HepG2 (cell line): ENCODE measurements around the gene GAREM2.

ENCODE experiments used
- EP300 ChIP-seq, 3 experiments: sonication (generic) in 1 of 3; formaldehyde crosslinking in 1 of 3; IDR thresholded peaks; 2 replicates each; pipeline versions ENCODE4 v1.5.1 to v1.6.1; 2011 to 2020; ENCODE audit warnings: low read depth in 2 of 3, low read length in 2 of 3, borderline replicate concordance in 1 of 3, improper control_type of control experiment in 1 of 3, mild to moderate bottlenecking in 1 of 3, missing genetic modification reagents in 1 of 3, moderate library complexity in 1 of 3
- ERF ChIP-seq: IDR thresholded peaks from 2 replicates; pipeline ENCODE4 v1.6.1; 2018; ENCODE audit warnings: missing biosample characterization, missing genetic modification reagents
- HMGA1 ChIP-seq: sonication (generic); formaldehyde crosslinking; conservative IDR thresholded peaks from 2 replicates; pipeline ENCODE4 v1.4.0; 2020; ENCODE audit warnings: missing genetic modification reagents
- NFIC ChIP-seq: IDR thresholded peaks from 2 replicates; pipeline ENCODE4 v1.6.1; 2012; ENCODE audit warnings: mild to moderate bottlenecking, low read length, inconsistent platforms
- RAD21 ChIP-seq: fragments of 450-650 bp; formaldehyde crosslinking; IDR thresholded peaks from 2 replicates; pipeline ENCODE4 v1.5.0; 2020; ENCODE audit warnings: mild to moderate bottlenecking
- SMC3 ChIP-seq: IDR thresholded peaks from 2 replicates; pipeline ENCODE4 v1.6.1; 2011; ENCODE audit warnings: low read length, improper control_type of control experiment
- SNAPC2 ChIP-seq: sonication (generic); formaldehyde crosslinking; IDR thresholded peaks from 2 replicates; pipeline ENCODE4 v1.8.1; 2022; ENCODE audit warnings: mild to moderate bottlenecking, missing genetic modification reagents
- SRF ChIP-seq: IDR thresholded peaks from 2 replicates; pipeline ENCODE4 v1.6.1; 2011; ENCODE audit warnings: mild to moderate bottlenecking, low read depth, low read length, moderate library complexity
- TRIM24 ChIP-seq: sonication (generic); formaldehyde crosslinking; IDR thresholded peaks from 2 replicates; pipeline ENCODE4 v1.8.0; 2022; ENCODE audit warnings: mild to moderate bottlenecking, missing genetic modification reagents
- U2AF1 ChIP-seq: fragments of 200-400 bp; formaldehyde crosslinking; optimal IDR thresholded peaks from 2 replicates; pipeline ENCODE3; 2017; ENCODE audit warnings: mild to moderate bottlenecking, low read depth, low read length
- ZBTB21 ChIP-seq: sonication (generic); formaldehyde crosslinking; IDR thresholded peaks from 2 replicates; pipeline ENCODE4 v1.4.0; 2020; ENCODE audit warnings: missing genetic modification reagents
- TF ChIP-seq, protein P1 (sequence below), 2 experiments: IDR thresholded peaks; 2 replicates each; pipeline ENCODE4 v1.6.1; 2011 to 2012; ENCODE audit warnings: low read length in 2 of 2, borderline replicate concordance in 1 of 2, low read depth in 1 of 2, mild to moderate bottlenecking in 1 of 2, moderate library complexity in 1 of 2
- TF ChIP-seq, protein P2 (sequence below): IDR thresholded peaks from 2 replicates; pipeline ENCODE4 v1.6.1; 2016; ENCODE audit warnings: low read depth, borderline replicate concordance
- TF ChIP-seq, protein P3 (sequence below): sonication (generic); formaldehyde crosslinking; IDR thresholded peaks from 2 replicates; pipeline ENCODE4 v1.5.0; 2020; ENCODE audit warnings: mild to moderate bottlenecking, missing genetic modification reagents, moderate library complexity

DNA sequence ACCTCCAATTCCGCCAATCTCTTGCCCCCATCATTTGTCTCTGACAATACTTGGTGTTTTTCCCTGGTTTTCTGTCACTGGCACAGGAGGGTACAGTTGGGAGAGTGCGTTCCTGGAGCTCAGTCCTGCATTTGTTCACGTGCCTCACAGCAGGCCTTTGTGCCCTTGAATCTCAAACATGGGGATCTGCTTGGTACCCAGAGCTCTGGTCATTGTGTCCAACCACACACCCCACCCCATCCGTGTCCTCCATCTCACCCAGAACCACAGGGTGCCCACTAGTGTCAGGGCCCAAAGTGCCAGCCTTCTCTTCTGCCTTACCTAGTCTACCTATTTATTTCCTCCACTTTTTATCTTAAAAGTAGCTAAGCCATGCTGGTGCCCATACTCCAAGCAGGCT, 16.2 kb downstream of the GAREM2 start:
- TF ChIP-seq, protein P1, sequence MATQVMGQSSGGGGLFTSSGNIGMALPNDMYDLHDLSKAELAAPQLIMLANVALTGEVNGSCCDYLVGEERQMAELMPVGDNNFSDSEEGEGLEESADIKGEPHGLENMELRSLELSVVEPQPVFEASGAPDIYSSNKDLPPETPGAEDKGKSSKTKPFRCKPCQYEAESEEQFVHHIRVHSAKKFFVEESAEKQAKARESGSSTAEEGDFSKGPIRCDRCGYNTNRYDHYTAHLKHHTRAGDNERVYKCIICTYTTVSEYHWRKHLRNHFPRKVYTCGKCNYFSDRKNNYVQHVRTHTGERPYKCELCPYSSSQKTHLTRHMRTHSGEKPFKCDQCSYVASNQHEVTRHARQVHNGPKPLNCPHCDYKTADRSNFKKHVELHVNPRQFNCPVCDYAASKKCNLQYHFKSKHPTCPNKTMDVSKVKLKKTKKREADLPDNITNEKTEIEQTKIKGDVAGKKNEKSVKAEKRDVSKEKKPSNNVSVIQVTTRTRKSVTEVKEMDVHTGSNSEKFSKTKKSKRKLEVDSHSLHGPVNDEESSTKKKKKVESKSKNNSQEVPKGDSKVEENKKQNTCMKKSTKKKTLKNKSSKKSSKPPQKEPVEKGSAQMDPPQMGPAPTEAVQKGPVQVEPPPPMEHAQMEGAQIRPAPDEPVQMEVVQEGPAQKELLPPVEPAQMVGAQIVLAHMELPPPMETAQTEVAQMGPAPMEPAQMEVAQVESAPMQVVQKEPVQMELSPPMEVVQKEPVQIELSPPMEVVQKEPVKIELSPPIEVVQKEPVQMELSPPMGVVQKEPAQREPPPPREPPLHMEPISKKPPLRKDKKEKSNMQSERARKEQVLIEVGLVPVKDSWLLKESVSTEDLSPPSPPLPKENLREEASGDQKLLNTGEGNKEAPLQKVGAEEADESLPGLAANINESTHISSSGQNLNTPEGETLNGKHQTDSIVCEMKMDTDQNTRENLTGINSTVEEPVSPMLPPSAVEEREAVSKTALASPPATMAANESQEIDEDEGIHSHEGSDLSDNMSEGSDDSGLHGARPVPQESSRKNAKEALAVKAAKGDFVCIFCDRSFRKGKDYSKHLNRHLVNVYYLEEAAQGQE (IDR thresholded peaks at IDR 0.05; ENCODE audit: borderline replicate concordance in 1 of 2, low read depth in 1 of 2, low read length in 2 of 2), result no peak
- TF ChIP-seq SNAPC2 (CRISPR knock-in tag) (no peak), NFIC (no peak), HMGA1 (CRISPR knock-in tag) (no peak), SRF (no peak), TRIM24 (no peak), U2AF1 (no peak), SMC3 (no peak), ZBTB21 (CRISPR knock-in tag) (no peak), EP300 (IDR thresholded peaks at IDR 0.05; ENCODE audit: low read depth in 2 of 2, low read length in 2 of 2) (no peak), EP300 (CRISPR knock-in tag; IDR thresholded peaks at IDR 0.05; ENCODE audit: borderline replicate concordance) (no peak), RAD21 (CRISPR knock-in tag) (no peak), ERF (no peak)
- TF ChIP-seq, protein P2, sequence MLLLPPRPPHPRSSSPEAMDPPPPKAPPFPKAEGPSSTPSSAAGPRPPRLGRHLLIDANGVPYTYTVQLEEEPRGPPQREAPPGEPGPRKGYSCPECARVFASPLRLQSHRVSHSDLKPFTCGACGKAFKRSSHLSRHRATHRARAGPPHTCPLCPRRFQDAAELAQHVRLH (CRISPR knock-in tag), result no peak
- TF ChIP-seq, protein P3, sequence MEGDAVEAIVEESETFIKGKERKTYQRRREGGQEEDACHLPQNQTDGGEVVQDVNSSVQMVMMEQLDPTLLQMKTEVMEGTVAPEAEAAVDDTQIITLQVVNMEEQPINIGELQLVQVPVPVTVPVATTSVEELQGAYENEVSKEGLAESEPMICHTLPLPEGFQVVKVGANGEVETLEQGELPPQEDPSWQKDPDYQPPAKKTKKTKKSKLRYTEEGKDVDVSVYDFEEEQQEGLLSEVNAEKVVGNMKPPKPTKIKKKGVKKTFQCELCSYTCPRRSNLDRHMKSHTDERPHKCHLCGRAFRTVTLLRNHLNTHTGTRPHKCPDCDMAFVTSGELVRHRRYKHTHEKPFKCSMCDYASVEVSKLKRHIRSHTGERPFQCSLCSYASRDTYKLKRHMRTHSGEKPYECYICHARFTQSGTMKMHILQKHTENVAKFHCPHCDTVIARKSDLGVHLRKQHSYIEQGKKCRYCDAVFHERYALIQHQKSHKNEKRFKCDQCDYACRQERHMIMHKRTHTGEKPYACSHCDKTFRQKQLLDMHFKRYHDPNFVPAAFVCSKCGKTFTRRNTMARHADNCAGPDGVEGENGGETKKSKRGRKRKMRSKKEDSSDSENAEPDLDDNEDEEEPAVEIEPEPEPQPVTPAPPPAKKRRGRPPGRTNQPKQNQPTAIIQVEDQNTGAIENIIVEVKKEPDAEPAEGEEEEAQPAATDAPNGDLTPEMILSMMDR, result no peak
